ENCODE measurements around the gene MEIKIN. TPM values are rescaled to one million over a fixed set of nuclear protein-coding genes. Genes with fewer than 3 reads are reported as not detected.

MEIKIN gene
- total RNA-seq, 2 donors from 2014 or later: 5.6 TPM; not detected in 1

- Histone ChIP-seq H3K27ac (no peak overlapping the region), H3K4me3 (no peak overlapping the region), H3K36me3 (no peaks in the 10 kb centered on the region), H3K4me1 (replicated peaks) (no peaks in the 10 kb centered on the region), H3K27me3 (replicated peaks; ENCODE audit: insufficient read depth) (no peaks in the 10 kb centered on the region), H3K9me3 (no peaks in the 10 kb centered on the region)
- no peak for DNase-seq (ENCODE audit: low spot score)
- 81% methylated on average over 1 of the region's 1 CpG for WGBS
- intact Hi-C loops (cut with DNase I): no loop called here
- no peak for TF ChIP-seq POLR2A (IDR thresholded peaks at IDR 0.05)
- no peak for TF ChIP-seq POLR2AphosphoS5 (IDR thresholded peaks at IDR 0.05)
- TF ChIP-seq CTCF (IDR thresholded peaks at IDR 0.05): no peak
Observed at GRCh38 chr5:131966551-131966950, 21.1 kb upstream of the MEIKIN start.

GRCh38 chr5:131965826-131966415, 20.5 kb upstream of the MEIKIN start:
- TF ChIP-seq POLR2A (IDR thresholded peaks at IDR 0.05): no peak
- TF ChIP-seq CTCF (IDR thresholded peaks at IDR 0.05): no peak
- TF ChIP-seq POLR2AphosphoS5 (IDR thresholded peaks at IDR 0.05): no peak
- 79% methylated on average over 6 of the region's 6 CpGs for WGBS

GRCh38 chr5:131959906-131960305, 14.4 kb upstream of the MEIKIN start:
- 90% methylated on average over 3 of the region's 3 CpGs for WGBS
- TF ChIP-seq POLR2A (IDR thresholded peaks at IDR 0.05) (no peak), POLR2AphosphoS5 (IDR thresholded peaks at IDR 0.05) (no peak), CTCF (IDR thresholded peaks at IDR 0.05) (no peak)
- intact Hi-C loops (cut with DNase I): no loop called here
- no peaks in the 10 kb centered on the region for H3K36me3 ChIP-seq
- H3K9me3 ChIP-seq: no peaks in the 10 kb centered on the region
- H3K27me3 ChIP-seq (replicated peaks; ENCODE audit: insufficient read depth): no peaks in the 10 kb centered on the region
- no peak for DNase-seq (ENCODE audit: low spot score)
- H3K4me3 ChIP-seq: no peak overlapping the region
- H3K27ac ChIP-seq: no peak overlapping the region
- no peaks in the 10 kb centered on the region for H3K4me1 ChIP-seq (replicated peaks)

More at GRCh38 chr5:131965826-131966415, 20.5 kb upstream of the MEIKIN start:
- Histone ChIP-seq H3K36me3 (no peaks in the 10 kb centered on the region), H3K9me3 (no peaks in the 10 kb centered on the region), H3K27ac (no peak overlapping the region), H3K4me1 (replicated peaks) (no peaks in the 10 kb centered on the region), H3K27me3 (replicated peaks; ENCODE audit: insufficient read depth) (no peaks in the 10 kb centered on the region), H3K4me3 (no peak overlapping the region)
- intact Hi-C loops (cut with DNase I): no loop called here
- DNase-seq (ENCODE audit: low spot score): no peak

DNA sequence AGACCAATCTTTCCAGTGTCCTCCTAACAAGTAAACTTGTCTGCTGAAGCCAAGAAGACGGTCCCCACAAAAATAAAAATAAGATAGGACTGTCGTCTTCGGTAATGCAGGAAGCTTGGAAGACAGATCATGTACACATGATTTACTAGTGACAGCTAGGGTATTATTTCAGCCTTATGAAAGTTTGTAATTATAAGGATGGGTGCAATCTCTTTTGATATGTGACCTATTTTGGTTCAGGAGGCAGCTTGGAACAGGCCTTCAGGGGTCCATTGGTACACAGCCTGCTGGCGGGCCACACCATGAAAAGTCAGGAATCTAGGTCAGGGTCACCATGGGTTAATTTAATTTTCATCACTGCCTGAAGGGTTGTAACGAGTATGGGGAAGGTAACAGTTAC, 13.7 kb upstream of the MEIKIN start:
- intact Hi-C loops (cut with DNase I): no loop called here
- DNase-seq (ENCODE audit: low spot score): no peak
- 85% methylated on average over 5 of the region's 5 CpGs for WGBS
- no peaks in the 10 kb centered on the region for H3K27me3 ChIP-seq (replicated peaks; ENCODE audit: insufficient read depth)
- H3K9me3 ChIP-seq: no peaks in the 10 kb centered on the region
- TF ChIP-seq POLR2AphosphoS5 (IDR thresholded peaks at IDR 0.05) (no peak), CTCF (IDR thresholded peaks at IDR 0.05) (no peak), POLR2A (IDR thresholded peaks at IDR 0.05) (no peak)
- H3K4me1 ChIP-seq (replicated peaks): no peaks in the 10 kb centered on the region
- H3K36me3 ChIP-seq: no peaks in the 10 kb centered on the region
- no peak overlapping the region for H3K4me3 ChIP-seq
- H3K27ac ChIP-seq: no peak overlapping the region

GRCh38 chr5:131957721-131958441, 12.4 kb upstream of the MEIKIN start:
- no peak overlapping the region for H3K27ac ChIP-seq

More at GRCh38 chr5:131957721-131958441, 12.4 kb upstream of the MEIKIN start:
- no peak overlapping the region for H3K4me3 ChIP-seq
- no peak for DNase-seq (ENCODE audit: low spot score)
- no peaks in the 10 kb centered on the region for H3K9me3 ChIP-seq
- 80% methylated on average over 8 of the region's 8 CpGs for WGBS
- TF ChIP-seq POLR2AphosphoS5 (IDR thresholded peaks at IDR 0.05) (no peak), POLR2A (IDR thresholded peaks at IDR 0.05) (no peak), CTCF (IDR thresholded peaks at IDR 0.05) (no peak)
- intact Hi-C loops (cut with DNase I): no loop called here
- H3K4me1 ChIP-seq (replicated peaks): no peaks in the 10 kb centered on the region
- H3K27me3 ChIP-seq (replicated peaks; ENCODE audit: insufficient read depth): no peaks in the 10 kb centered on the region
- no peaks in the 10 kb centered on the region for H3K36me3 ChIP-seq
